GM21825 (cell line): ENCODE results near the gene EP300.
A peak's percentile ranks its signal among the peaks of the same experiment; 100 is the strongest.
"Not testable (repeated sequence)": the region's sequence is repeated elsewhere in the genome, so short reads cannot be mapped to it uniquely, and the experiment has no call there.

Experiments used
- ATAC-seq: cut with Tn5 transposase; IDR thresholded peaks from one replicate; pipeline ENCODE4 v1.9.1; 2021; ENCODE audit warnings: mild to moderate bottlenecking, moderate library complexity; ENCODE audit not compliant: unreplicated experiment

The EP300 gene

DNA sequence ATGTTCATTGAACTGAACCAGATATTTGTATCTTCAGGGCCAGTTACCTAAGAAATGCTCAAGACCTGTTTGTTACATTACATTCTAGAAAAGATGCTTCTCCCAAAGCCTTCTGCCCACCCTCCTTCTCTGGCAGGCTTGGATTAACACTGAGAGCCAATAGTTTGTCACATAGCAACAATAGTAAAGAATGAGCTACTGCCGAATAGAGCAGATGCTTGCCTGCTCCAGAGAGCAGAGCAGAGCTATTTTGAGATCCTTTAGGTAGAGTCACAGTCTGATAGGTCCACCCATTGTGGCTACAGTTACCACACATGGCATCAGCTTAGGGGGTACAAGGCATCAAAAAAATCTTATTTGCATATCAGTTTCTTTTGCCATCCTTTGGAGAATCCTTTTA lies 13.5 kb upstream of the EP300 start:
- ATAC-seq, result no peak

GRCh38 chr22:41085842-41086241 lies 6.5 kb upstream of the EP300 start:
- ATAC-seq, result no peak

- ATAC-seq, result peak; percentile 57
Observed at GRCh38 chr22:41091132-41092022, 1.0 kb upstream of the EP300 start.

DNA sequence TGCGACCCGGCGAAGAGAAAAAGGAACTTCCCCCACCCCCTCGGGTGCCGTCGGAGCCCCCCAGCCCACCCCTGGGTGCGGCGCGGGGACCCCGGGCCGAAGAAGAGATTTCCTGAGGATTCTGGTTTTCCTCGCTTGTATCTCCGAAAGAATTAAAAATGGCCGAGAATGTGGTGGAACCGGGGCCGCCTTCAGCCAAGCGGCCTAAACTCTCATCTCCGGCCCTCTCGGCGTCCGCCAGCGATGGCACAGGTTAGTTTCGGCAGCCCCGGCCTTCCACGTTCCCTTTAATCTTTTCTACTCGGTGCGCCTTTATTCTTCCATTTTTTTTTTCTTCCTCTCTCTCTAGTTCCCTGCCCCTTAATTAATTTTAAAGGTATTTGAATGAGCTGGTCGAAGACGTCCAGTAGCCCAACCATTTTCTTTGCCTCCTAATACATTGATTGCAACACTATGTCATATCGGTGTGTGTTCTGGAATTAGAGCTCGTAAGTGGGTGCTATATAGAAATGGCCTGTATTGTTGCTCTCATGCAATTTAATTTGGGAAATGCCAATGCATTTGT lies 537 bp downstream of the EP300 start:
- no peak for ATAC-seq

DNA sequence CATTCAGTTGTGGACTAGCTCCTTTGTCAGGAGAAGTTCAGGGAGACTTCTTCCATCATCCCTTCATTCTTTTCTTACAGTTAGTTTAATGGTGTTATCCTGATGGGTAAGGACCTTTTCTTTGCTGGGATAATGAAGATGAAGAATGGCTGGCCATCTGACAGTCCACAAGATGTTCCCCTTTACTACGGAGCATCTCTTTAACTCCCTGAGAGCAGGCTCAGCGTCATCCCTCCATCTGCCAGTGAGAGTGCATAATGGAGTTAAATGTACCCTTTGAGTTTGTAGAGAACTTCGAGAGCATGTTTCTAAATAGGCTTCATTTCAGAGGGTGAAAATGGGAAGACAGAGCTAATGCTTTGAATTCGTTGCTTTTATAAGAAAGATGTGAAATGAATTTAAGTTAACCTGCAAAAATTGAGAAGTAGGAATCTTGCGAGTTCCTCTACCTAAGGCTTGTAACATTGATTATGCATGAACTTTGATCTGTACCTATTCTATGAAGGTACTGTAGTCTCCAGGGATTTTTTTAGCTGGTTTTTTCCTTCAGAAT lies 1.7 kb downstream of the EP300 start:
- ATAC-seq, result no peak

- ATAC-seq, result no peak
Observed at GRCh38 chr22:41096391-41096790, 4.0 kb downstream of the EP300 start.

- no peak for ATAC-seq
Observed at GRCh38 chr22:41096841-41097240, 4.4 kb downstream of the EP300 start.

- ATAC-seq, result no peak
Observed at GRCh38 chr22:41099036-41099435, 6.6 kb downstream of the EP300 start.

- ATAC-seq, result no peak
Observed at GRCh38 chr22:41106122-41106968, 14.0 kb downstream of the EP300 start.

DNA sequence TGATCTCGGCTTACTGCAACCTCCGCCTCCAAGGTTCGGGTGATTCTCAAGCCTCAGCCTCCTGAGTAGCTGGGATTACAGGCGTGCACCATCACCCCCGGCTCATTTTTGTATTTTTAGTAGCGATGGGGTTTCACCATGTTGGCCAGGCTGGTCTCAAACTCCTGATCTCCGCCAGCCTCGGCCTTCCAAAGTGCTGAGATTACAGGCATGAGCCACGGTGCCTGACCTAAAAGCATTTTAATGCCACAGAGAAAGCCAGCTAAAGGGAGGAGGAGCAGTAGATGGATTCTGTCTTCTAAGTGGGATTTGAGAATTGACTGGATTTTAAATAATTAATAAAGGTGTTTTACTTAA lies 14.6 kb downstream of the EP300 start:
- not testable (repeated sequence) for ATAC-seq

DNA sequence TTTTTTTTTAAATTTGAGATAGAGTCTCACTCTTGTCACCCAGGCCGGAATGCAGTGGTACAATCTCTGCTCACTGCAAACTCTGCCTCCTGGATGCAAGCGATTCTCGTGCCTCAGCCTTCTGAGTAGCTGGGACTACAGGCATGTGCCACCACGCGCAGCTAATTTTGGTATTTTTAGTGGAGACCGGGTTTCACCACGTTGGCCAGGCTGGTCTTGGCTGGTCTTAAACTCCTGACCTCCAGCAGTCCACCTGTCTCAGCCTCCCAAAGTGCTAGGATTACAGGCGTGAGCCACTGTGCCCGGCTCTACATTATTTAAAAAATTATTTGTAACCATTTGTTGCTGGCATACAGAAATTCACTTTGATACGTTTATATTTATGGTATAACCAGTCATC lies 18.6 kb downstream of the EP300 start:
- no peak for ATAC-seq

DNA sequence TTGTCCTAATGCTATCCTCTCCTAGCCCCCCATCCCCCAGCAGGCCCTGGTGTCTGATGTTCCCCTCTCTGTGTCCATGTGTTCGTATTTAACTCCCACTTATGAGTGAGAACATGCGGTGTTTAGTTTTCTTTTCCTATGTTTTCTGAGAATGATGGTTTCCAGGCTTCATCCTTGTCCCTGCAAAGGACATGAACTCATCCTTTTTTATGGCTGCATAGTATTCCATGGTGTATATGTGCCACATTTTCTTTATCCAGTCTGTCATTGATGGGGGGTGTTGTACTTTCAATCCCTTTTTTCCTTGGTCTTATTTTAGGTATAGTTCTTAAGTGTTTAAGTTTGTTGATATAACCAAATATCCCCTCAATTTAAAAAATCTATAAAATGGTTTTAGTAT lies 23.9 kb downstream of the EP300 start:
- ATAC-seq, result no peak

DNA sequence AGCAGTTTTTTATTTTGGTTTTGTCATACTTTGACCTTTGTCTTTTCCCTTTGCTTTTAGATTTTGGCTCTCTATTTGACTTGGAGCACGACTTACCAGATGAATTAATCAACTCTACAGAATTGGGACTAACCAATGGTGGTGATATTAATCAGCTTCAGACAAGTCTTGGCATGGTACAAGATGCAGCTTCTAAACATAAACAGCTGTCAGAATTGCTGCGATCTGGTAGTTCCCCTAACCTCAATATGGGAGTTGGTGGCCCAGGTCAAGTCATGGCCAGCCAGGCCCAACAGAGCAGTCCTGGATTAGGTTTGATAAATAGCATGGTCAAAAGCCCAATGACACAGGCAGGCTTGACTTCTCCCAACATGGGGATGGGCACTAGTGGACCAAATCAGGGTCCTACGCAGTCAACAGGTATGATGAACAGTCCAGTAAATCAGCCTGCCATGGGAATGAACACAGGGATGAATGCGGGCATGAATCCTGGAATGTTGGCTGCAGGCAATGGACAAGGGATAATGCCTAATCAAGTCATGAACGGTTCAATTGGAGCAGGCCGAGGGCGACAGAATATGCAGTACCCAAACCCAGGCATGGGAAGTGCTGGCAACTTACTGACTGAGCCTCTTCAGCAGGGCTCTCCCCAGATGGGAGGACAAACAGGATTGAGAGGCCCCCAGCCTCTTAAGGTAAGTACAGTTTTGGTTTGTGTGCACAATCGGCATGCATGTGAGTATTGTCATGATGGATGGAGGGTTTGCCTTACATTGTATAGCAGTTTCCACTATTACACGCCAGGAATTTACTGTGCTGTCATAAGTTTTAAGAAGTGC lies 25.0 kb downstream of the EP300 start:
- no peak for ATAC-seq

- no peak for ATAC-seq
Observed at GRCh38 chr22:41123151-41123550, 30.8 kb downstream of the EP300 start.

DNA sequence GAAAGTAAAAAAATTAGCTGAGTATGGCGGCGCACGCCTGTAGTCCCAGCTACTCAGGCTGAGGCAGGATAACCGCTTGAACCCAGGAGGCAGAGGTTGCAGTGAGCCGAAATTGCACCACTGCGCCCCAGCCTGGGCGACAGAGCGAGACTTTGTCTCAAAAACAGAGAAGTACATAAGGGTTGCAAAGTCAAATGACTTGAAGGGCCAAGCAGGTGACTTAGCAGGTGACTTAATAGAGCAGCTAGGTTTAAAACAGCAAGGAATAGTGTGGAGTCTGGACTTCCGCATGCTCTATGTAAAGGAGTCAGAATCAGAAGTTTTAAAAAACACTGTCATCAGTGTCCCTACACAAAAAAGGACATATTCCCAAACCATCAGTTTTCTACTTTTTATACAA lies 31.7 kb downstream of the EP300 start:
- no peak for ATAC-seq

DNA sequence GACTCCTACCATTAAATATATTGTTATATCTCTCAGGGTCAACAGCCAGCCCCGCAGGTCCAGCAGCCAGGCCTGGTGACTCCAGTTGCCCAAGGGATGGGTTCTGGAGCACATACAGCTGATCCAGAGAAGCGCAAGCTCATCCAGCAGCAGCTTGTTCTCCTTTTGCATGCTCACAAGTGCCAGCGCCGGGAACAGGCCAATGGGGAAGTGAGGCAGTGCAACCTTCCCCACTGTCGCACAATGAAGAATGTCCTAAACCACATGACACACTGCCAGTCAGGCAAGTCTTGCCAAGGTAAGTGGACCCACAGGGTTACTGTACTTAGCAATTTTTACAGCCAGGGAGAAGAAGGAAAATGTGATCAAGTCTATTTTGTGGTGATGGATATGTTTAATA lies 35.1 kb downstream of the EP300 start:
- ATAC-seq, result no peak

DNA sequence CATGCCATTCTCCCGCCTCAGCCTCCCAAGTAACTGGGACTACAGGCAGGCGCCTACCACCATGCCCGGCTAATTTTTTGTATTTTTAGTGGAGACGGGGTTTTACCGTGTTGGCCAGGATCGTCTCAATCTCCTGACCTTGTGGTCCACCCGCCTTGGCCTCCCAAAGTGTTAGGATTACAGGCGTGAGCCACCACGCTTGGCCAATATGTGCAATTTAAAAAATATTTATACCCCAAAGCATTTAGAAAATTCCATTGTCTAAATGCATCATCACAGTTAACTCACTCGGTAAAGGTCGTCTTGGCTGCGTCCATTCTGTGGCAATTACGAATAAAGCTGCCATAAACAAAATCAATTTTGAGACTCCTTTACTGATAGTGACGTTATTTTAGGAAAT lies 36.2 kb downstream of the EP300 start:
- ATAC-seq, result no peak

GRCh38 chr22:41132550-41132949 lies 40.2 kb downstream of the EP300 start:
- ATAC-seq, result no peak

GRCh38 chr22:41140365-41140957 lies 48.1 kb downstream of the EP300 start:
- ATAC-seq, result no peak

- not testable (repeated sequence) for ATAC-seq
Observed at GRCh38 chr22:41145921-41146320, 53.5 kb downstream of the EP300 start.
